BE2C (cell line): Measurements from ENCODE around the gene MPPED1.

Source experiments
- DNase-seq: peaks from one replicate; pipeline ENCODE4 v3.0.0-alpha.2; 2020
- H3K27me3 ChIP-seq: fragments of 250-450 bp; sonication (Bioruptor Pico); 2 replicates; pipeline ENCODE4 v1.5.1; 2020; ENCODE audit warnings: mild to moderate bottlenecking
- H3K36me3 ChIP-seq: fragments of 250-450 bp; sonication (Bioruptor Pico); 2 replicates; pipeline ENCODE4 v1.5.1; 2020; ENCODE audit warnings: mild to moderate bottlenecking
- H3K4me1 ChIP-seq: fragments of 250-450 bp; sonication (Bioruptor Pico); 2 replicates; pipeline ENCODE4 v1.5.1; 2020
- H3K4me3 ChIP-seq: 2 replicates; pipeline ENCODE4 v1.5.1; 2011; ENCODE audit warnings: low read depth, low read length
- H3K9me3 ChIP-seq: fragments of 250-450 bp; sonication (Bioruptor Pico); 2 replicates; pipeline ENCODE4 v1.5.1; 2020
- CTCF ChIP-seq: IDR thresholded peaks from 2 replicates; pipeline ENCODE4 v1.5.1; 2012; ENCODE audit warnings: mild to moderate bottlenecking, low read depth, low read length

MPPED1 gene

DNA sequence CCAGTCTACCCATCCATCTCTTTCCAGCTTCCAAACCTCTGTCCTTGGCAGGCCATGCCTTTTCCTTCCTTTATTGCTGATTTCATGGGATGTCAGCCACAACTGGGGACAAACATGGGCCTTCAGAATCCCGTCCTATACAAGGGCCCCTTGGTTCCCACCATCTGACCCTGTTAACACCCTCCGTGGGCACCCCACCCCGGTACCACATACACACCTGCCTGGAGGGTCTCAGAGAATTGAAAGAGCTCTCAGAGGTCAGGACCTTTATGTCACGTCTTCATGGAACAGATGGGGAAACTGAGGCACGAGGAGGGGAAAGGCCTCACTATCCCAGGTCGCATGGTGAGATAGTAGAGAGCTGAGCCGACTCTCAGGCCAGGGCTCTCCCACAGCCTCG, 53.0 kb downstream of the MPPED1 start:
- no peak overlapping the region for H3K4me3 ChIP-seq
- H3K4me1 ChIP-seq = no peaks in the 10 kb centered on the region
- H3K9me3 ChIP-seq = no peaks in the 10 kb centered on the region; the same call in 1 of the 2 replicates
- no peaks in the 10 kb centered on the region for H3K36me3 ChIP-seq
- no peak for DNase-seq
- peaks cover 14% of the 10 kb centered on the region; the same call in 1 of the 2 replicates for H3K27me3 ChIP-seq
- TF ChIP-seq CTCF = no peak

DNA sequence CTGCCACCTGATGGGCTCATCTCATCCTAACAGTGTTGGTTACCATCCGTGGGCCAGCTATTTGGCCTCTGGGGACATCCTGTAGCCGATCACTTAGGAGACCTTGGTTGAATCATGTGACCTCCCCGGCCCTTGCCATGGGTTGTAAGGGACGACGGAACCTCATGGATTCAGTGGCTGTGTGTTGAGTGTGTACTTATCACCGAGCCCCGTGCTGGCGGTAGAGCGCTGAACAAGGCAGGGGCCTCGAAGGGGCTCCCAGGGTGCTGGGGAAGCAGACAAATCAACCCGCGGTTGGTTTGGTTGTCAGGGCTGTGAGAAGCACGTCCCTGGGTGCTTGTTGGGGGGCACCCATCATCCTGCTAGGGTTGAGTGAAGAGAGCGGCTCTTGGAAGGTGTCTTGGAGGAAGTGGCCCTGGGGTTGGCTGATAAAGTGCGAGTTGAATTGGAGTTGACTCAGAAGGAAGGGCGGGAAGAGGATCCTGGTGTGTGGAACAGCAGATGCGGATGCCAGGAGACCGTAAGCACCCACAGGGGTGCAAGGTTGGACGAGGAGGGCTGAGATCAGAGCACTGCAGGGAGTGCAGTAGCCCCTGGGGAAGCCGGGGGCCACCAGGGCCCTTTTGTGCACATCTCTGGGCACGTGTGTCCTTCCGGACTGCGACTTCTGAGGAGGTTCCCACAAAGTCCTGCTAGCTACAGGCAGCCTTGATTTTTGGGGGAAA, 53.6 kb downstream of the MPPED1 start:
- Histone ChIP-seq H3K9me3 (no peaks in the 10 kb centered on the region; the same call in 1 of the 2 replicates), H3K27me3 (peaks cover 14% of the 10 kb centered on the region; the same call in 1 of the 2 replicates), H3K36me3 (no peaks in the 10 kb centered on the region), H3K4me3 (no peak overlapping the region), H3K4me1 (no peaks in the 10 kb centered on the region)
- TF ChIP-seq CTCF = no peak
- DNase-seq = no peak

DNA sequence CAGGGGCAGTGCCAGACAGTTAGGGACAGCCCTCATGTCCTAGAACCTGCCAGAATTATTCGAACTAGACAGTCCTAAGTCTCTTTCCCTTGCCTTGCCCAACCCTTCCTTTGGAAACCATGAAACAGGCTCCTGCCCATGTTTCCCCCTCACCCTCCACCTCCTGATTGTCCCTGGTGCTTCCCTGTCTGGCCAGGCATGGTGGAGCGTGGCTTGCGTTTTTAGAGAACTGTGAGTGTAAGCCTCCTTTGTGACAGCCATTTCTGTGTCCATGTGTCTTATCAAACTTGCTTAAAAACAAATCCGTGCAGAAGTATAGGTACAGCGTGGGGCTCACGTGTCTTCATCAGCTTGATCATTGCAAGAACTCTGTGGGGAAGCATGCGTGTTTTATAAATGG, 54.9 kb downstream of the MPPED1 start:
- Histone ChIP-seq H3K4me3 (no peak overlapping the region), H3K4me1 (no peaks in the 10 kb centered on the region), H3K27me3 (peaks cover 14% of the 10 kb centered on the region; the same call in 1 of the 2 replicates)

GRCh38 chr22:43467216-43467940, 55.6 kb downstream of the MPPED1 start:
- Histone ChIP-seq H3K4me1 (no peaks in the 10 kb centered on the region), H3K27me3 (peaks cover 14% of the 10 kb centered on the region; the same call in 1 of the 2 replicates)
- no peak for TF ChIP-seq CTCF

More for the DNA sequence above, 54.9 kb downstream of the MPPED1 start:
- no peaks in the 10 kb centered on the region for H3K36me3 ChIP-seq
- no peak for DNase-seq
- no peak for TF ChIP-seq CTCF
- H3K9me3 ChIP-seq = no peaks in the 10 kb centered on the region; the same call in 1 of the 2 replicates

GRCh38 chr22:43470253-43470652, 58.4 kb downstream of the MPPED1 start:
- DNase-seq = no peak
- Histone ChIP-seq H3K4me3 (no peak overlapping the region), H3K27me3 (peaks cover 14% of the 10 kb centered on the region; the same call in 1 of the 2 replicates)

More at GRCh38 chr22:43467216-43467940, 55.6 kb downstream of the MPPED1 start:
- Histone ChIP-seq H3K36me3 (no peaks in the 10 kb centered on the region), H3K9me3 (no peaks in the 10 kb centered on the region; the same call in 1 of the 2 replicates), H3K4me3 (no peak overlapping the region)
- DNase-seq = no peak

More at GRCh38 chr22:43470253-43470652, 58.4 kb downstream of the MPPED1 start:
- Histone ChIP-seq H3K9me3 (no peaks in the 10 kb centered on the region), H3K4me1 (no peaks in the 10 kb centered on the region), H3K36me3 (no peaks in the 10 kb centered on the region)
- no peak for TF ChIP-seq CTCF
